HG03575 (cell line): ENCODE results near the gene PDHX.
"Not testable (repeated sequence)": the region's sequence is repeated elsewhere in the genome, so short reads cannot be mapped to it uniquely, and the experiment has no call there.

Experiments used
- ATAC-seq: cut with Tn5 transposase; IDR thresholded peaks from one replicate; pipeline ENCODE4 v1.9.1; 2021; ENCODE audit not compliant: unreplicated experiment, insufficient number of reproducible peaks, low FRiP score; ENCODE audit errors: extremely low read depth

The PDHX gene

DNA sequence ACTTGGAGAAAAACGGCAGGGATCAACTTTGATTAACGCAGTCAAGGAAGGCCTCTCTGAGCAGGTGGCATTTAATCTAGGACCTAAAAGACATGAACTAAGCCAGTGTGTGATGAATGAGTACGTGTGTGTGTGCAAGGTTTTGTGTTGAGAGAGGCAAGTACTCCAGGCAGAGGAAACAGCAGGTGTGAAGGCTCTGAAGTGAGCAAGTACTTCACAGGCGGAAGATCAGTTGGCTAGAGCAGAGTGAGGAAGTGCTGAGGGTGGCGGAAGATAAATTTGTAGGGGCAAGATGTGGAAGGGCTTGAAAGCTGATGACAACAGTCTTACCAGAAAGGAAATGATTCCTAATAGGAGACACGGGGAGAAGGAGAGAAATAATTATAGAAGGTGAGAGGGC, 7.0 kb upstream of the PDHX start:
- ATAC-seq = no peak

DNA sequence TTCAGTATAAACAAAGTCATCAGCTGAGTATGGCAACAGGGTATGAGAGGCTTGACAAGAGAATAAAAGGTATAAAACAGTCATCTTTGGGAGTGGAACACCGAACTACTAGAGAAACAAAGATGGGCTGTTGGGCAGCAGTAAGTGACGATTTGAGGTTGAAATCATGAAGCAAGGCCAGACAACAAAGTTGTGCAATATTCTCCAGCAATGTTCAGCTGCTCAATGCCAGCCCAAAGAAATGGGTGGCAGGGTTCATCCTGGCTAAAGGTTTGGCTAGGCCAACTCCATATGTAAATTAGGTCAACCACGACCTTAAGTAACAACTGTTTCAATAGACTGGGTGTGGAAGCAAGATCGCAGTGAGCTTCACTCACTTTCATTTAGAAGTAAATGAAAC, 6.5 kb upstream of the PDHX start:
- ATAC-seq = no peak

DNA sequence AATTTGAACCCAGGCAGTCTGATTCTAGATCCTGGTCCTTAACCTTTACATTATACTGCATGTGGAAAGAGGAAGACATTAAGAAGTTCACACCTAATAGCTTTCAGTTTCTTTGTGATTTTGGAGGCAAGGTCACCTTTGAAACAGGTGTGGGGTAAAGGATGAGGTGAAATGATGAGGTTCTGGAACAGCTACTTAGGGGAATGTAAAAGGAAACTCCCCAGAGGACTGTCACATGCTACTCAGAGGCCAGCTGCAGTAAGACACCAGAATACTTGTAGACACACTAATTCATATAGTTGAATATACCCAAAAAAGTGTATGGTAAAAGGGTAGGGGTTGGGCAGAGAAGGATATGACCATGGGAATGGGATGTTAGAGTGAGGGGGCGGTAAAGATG, 5.6 kb upstream of the PDHX start:
- no peak for ATAC-seq

GRCh38 chr11:34911676-34912075, 4.7 kb upstream of the PDHX start:
- ATAC-seq = no peak

GRCh38 chr11:34913556-34913955, 2.9 kb upstream of the PDHX start:
- ATAC-seq = not testable (repeated sequence)

- ATAC-seq = no peak
These were observed 1.0 kb upstream of the PDHX start for GRCh38 chr11:34915136-34916014.

DNA sequence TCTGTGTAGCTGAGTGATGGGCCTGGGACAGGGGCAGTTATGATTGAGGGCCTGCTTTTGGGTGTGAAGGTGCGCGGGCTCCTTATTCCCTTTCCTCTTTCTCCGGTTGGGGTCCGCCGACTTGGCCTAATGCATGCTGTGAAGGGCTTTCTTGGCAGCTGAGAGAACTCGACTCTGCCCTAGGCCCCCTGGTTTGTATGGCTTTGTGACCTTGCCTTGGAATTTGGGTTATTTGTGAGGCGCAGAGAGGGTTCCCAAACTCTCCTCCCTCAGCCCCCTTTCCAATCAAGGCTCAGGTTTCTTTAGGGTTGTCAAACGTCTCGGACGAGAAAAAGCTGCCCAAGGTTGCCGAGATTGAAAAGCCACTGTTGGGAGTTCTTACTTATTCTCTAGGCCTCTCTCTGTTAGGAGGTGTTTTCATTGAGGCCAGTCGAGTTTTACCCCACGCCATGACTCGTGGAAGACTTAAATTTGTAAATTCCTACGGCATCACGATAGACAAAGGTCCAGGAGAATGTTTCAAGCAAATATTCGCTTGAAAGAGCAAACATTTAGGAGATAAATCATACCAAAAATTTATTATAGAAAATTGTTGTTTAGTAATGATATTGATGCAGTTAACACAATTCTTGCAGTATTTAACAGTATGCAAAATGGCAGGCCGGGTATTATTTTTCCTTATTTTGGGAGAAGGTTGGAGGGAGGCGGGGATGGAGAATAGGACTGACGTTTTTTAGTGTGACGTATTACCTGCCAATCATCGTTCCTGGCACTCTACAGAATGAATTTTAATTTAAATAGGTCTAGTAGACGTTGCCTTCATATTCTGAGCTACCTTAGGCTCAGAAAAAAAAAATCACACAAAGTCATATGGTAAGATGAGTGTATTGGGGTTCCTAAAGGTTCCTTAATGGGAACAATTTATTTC, 689 bp downstream of the PDHX start:
- ATAC-seq = peak; percentile 11

GRCh38 chr11:34921156-34921555, 4.7 kb downstream of the PDHX start:
- ATAC-seq = no peak

- ATAC-seq = no peak
These were observed 8.3 kb downstream of the PDHX start for GRCh38 chr11:34924714-34925113.

GRCh38 chr11:34926101-34926830, 9.8 kb downstream of the PDHX start:
- no peak for ATAC-seq

- ATAC-seq = no peak
These were observed 10.4 kb downstream of the PDHX start for GRCh38 chr11:34926831-34927132.

DNA sequence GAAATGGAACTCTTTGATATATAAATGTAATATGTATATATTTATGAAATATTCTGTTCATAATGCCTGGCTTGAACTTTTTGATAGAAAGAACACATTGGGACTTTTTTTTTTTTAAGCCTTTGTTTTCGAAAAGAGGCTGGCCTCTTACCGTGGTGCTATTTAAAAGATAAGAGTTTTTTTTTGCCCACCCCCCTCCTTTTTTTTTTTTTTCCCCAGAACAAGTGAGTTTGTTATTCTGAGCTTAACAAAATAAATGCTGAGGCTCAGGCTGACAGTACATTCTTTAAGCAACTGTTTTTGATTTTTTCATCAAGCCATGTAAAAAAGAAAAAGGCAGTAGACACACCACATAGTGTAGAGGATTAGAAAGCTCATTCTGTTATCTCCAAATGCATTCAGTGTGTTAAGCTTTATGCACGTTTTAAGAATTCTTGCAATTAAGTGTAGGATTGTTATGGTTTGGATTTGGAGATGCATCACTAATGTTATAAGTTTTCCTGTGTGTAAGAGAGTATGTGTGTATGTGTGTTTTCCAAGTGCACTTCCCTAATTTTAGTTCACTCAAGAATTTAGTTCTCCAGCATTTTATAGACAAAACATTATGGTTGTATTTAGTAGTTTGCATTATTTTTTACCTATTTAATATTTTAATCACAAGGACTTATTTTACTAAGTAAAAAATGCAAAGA, 12.0 kb downstream of the PDHX start:
- no peak for ATAC-seq

DNA sequence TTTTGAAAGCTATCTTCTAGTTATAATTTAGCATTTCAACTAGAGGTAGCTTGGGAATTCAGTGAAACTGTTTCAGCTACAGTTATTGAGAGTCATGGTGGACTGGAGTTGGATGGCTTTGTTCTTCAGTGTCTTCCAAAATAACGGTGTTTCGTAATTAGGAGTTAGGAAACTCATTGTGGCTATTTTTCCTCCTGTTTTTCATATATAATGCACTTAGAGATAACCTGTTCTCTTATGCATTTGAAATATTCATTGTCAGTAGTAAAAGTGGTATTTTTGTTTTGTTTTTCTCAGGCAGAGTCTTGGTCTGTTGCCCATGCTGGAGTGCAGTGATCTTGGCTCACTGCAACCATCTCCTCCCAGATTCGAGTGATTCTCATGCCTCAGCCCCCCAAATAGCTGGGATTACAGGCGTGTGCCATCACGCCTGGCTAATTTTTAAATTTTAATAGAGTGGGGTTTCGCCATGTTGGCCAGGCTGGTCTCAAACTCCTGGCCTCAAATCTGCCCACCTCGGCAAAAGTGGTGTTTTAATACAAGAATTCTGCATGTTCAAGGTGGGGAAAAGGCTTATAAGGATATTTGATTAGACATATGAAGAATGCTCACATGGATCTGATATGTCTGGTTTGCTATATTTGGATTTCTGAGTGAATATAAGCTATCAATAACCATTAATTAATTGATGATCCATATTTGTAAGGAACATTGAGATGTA, 12.7 kb downstream of the PDHX start:
- no peak for ATAC-seq

GRCh38 chr11:34929794-34930763, 13.7 kb downstream of the PDHX start:
- ATAC-seq = no peak

GRCh38 chr11:34936945-34937629, 20.7 kb downstream of the PDHX start:
- ATAC-seq = no peak

DNA sequence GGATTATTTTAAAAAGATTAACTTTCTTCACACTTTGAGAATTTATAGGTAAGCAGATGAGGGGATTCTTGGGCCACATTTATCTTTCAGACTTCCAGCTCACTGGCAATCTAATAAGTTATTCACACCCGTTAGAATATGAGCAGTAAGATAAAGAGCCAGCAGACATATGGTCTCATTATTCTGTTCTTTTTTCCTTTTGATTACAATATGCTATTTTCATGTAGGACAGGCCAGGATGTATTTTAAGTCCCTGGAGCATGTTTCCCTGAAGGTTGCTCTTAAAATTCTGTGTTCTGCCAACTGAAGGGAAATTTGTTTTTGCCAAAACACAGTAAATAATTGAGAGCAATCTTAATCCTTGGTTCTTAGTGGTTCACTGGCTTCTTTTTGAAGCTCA, 22.2 kb downstream of the PDHX start:
- no peak for ATAC-seq
